Measurements from ENCODE around the gene RUNDC3A.
"Not testable (repeated sequence)": the region's sequence is repeated elsewhere in the genome, so short reads cannot be mapped to it uniquely, and the experiment has no call there.

RUNDC3A gene

DNA sequence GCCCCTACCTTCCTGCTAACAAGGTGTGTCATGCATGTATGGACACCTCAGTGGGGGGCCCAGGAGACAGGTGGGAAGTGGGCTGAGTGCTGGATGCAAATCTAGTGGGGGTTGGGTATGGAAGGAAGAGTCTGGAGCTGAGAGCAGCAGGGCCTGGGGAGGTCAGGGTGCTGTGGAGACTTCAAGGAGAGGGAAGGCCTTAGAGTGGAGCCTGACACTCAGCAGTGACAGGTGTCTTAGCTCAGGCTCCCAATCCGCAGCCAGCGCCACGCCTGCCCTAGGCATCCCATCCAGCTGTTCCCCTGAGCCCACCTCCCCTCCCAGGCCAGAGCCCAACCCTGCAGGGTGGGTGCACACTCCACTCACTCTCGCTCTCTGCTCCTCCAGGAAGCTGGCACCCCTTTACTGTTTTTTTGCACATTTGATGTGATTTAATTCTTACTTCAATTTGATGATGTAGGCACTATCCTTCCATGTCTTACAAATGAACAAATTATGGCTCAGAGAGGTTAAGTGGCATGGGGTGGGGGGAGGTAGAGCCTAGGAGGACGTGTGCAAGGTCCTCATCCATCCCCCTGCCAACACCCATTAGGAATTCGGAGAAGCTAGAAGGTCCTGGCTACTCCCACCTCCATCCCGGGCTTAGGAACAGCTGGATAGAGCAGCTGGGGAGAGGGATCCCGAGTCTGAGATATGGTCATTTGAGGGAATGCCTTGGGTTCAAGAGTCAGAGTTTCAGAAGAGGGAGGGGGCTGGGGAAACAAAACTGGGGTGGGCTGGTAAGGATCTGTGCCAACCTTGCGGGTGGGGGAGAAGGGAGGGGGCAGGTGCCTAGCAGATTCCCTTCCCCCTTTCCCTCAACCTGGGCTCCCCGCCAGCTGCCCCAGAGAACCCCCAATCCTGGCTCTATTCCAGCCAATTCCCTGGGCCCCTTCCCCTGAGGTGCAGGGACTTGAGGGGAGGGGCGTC is 53.2 kb downstream of the RUNDC3A start:
- DNase-seq, result peak; percentile 51

DNA sequence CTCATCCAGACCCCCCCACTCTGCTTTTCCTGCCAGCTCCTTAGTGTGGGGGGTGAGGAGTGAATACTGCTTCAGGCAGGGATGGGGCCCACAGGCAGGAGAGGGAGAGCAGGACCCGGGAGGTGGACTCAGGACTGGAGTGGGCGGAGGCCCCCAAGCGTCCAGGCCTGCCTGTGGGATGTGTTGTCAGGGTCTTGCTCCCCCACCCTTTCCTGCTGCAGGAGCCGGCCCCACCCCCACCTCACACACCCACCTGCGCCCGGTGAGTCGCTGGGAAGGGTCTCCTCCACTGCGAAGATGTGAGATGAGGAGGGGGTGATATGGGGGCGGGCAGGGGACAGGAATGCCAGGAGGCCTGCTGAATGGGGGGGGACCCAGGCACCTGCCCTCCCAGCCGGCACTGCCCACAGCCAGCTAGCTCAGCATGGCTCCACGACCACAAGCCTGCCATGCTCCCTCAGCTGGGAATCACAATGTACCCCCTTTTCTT is 54.1 kb downstream of the RUNDC3A start:
- no peak for DNase-seq

DNA sequence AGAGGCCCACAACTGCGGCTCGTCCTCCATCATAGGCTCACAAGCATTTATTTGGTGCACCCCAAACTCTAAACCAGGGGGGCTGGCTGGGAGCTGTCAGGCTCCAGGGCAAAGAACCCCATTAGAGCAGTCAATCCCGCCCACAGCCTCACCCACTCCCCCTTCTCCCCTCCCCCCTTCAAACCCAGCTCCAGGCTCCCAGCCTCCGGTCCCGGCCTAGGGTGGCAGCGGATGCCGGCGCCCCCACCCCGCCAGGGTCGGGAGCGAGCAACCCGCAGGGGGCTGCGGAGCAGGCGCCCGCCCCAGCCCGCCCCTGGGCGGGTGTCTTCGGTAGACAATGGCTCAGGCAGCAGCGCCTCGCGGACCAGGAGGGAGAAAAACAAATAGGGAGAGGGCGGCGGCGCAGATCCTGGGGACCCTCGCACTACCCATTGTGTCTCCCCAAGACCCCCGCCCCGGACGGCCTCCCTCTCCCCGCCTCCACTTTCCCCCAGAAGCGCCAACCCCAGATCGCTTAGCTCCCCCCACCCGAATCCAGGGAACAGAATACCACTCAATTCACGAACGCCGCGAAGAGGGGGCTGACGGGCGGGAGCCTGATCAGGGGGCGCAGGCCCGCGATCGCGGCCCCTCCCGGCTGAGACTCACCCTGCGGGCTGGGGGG is 54.7 kb downstream of the RUNDC3A start:
- DNase-seq, result peak; percentile 14

DNA sequence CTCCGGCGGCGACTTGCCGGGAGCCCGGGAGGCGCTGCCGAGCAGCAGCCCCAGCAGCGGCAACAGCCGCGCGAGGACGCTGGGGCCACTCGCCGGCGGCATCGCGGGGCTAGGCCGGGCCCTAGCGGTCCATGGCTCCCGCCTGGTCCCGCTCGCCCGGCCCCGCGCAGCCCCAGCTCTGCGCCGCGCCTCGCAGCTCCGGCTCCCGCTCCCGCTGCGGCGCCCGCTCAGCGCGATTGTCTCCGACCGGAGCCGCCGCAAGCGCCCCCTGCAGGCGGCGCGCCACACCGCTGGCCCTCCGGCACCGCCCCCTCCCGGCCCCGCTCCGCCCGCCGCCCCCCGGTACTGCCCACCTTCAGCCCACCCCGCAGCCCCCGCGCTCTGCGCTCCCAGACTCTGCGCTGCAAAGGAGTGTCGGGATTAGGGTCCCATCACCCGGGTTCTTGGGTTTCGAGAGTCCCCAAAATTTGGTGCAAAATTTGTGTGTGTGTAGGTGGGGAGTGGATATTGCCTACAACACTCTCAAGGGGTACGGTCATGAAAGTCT is 55.3 kb downstream of the RUNDC3A start, which contains the start of gene FAM171A2:
TSS of gene FAM171A2 (minus strand) at position 241 of the 547 bp plus-strand sequence. CDS start at position 102, 139 bp downstream.
- peak; percentile 48 for DNase-seq

DNA sequence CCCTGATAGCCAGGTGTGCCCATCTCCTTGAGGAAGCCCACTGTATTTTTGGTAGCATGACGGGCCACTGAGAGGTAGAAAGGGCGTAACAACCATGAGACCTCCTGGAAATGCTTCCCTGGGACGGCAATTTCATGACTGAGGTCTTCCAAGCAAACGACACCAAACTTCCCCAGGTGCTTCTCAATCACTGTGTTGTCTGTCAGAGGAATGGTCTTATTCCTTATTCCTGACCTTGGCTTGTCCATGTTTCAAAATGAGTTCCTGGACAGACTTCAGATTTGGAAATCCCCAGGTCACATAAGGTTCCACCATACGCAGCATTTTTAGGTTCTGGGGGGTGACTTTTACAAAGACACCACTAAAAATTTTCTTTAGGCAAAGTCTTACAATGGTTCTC is 56.6 kb downstream of the RUNDC3A start:
- not testable (repeated sequence) for DNase-seq

DNA sequence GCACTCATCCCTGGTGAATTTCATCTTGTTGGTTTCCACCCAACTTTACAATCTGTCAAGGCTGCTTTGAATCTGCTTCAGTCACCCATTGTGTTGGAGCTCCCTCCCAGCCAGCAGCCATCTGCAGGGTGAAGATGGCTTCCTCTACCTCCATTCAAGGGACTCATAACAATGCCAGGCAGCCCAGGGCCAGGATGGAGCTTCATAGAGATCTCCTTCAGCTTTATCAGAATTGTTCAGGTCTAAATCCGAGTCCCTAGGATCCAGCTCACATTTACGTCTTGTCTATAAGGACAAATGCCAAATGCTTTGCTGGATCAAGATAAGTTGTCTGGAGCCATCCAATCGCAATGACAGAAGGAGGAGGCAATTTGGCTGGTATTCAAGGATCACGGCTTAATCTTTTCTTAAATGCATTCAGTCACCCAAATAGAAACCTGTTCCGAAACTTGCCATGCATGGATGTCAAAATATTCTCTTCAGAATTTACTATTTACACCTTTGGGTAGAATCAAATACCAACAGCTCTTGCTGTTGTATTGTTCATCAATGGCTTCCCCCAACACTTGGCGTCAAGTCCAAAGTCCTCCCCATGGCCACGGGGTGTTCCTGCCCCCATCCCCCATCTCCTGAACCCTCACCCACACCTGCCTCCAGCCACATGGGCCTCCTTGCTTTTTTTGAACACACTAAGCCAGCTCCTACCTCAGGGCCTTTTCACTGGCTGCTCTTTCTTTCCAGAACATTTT is 59.0 kb downstream of the RUNDC3A start:
- DNase-seq, result no peak

Measured in NCI-H1105 (cell line).